Stomach (tissue), 9 donors: ENCODE data around the gene MCF2L2. TPM values are rescaled to one million over a fixed set of nuclear protein-coding genes. Genes with fewer than 3 reads are reported as not detected.
"Not testable (repeated sequence)": the region's sequence is repeated elsewhere in the genome, so short reads cannot be mapped to it uniquely, and the experiment has no call there.

ENCODE experiments used
- DNase-seq, 2 donors: peaks; one replicate each; pipeline versions ENCODE4 v3.0.0 to v3.0.0-alpha.2; 2013 to 2019
- H3K27ac ChIP-seq, 5 donors: fragments of 200-600 bp in 4 of 5; sonication (generic) in 4 of 5; one replicate each; pipeline ENCODE4 v1.5.1; 2013 to 2019; ENCODE audit warnings: mild to moderate bottlenecking in 1 of 5, moderate library complexity in 1 of 5
- H3K27me3 ChIP-seq, 3 donors: fragments of 200-600 bp; sonication (generic); one replicate each; pipeline ENCODE4 v1.5.1; 2017 to 2019; ENCODE audit warnings: mixed run types in 1 of 3
- H3K36me3 ChIP-seq, 4 donors: fragments of 200-600 bp; sonication (generic); 1 replicate in 3 of 4; 2 replicates in 1 of 4; pipeline ENCODE4 v1.5.1; 2016 to 2019
- H3K4me1 ChIP-seq, 4 donors: fragments of 200-600 bp; sonication (generic); one replicate each; pipeline ENCODE4 v1.5.1; 2016 to 2019
- H3K4me3 ChIP-seq, 4 donors: fragments of 200-600 bp; sonication (generic) in 3 of 4; one replicate each; pipeline ENCODE4 v1.5.1; 2016 to 2019; ENCODE audit warnings: mild to moderate bottlenecking in 1 of 4
- H3K9me3 ChIP-seq, 4 donors: fragments of 200-600 bp; sonication (generic); one replicate each; pipeline ENCODE4 v1.5.1; 2016 to 2019
- CTCF ChIP-seq, 7 experiments: fragments of 450-650 bp in 4 of 7; fragments of 200-600 bp in 3 of 7; sonication (generic) in 3 of 7; IDR thresholded peaks; one replicate each; pipeline ENCODE4 v1.5.1; 2016 to 2019; ENCODE audit warnings: antibody characterized with exemption in 7 of 7, control low read depth in 2 of 7, mild to moderate bottlenecking in 1 of 7
- EP300 ChIP-seq: sonication (generic); formaldehyde crosslinking; IDR thresholded peaks from one replicate; pipeline ENCODE4 v1.6.1; 2017; ENCODE audit warnings: antibody characterized with exemption
- POLR2A ChIP-seq, 4 donors: fragments of 450-650 bp; IDR thresholded peaks; one replicate each; pipeline ENCODE4 v1.6.1; 2016; ENCODE audit warnings: antibody characterized with exemption in 4 of 4, control low read depth in 2 of 4, mild to moderate bottlenecking in 1 of 4, moderate library complexity in 1 of 4
- POLR2AphosphoS5 ChIP-seq, 3 donors: sonication (generic); formaldehyde crosslinking; IDR thresholded peaks; one replicate each; pipeline ENCODE4 v1.6.1; 2016; ENCODE audit warnings: antibody characterized with exemption in 3 of 3
- WGBS, 5 donors: extraction: QIAGEN DNeasy Blood & Tissue Kit in 3 of 5; methylation state at CpG; one replicate each; pipeline versions ENCODE4 v1.1.5 to v1.1.7; 2013 to 2018; 5-methylcytosine and 5-hydroxymethylcytosine counted together
- intact Hi-C: fragments of 100-400 bp; cut with DNase I; formaldehyde crosslinking; loops from one replicate; pipeline ENCODE4 v1.15.1; 2023; ENCODE audit warnings: low total_unique reads
- polyA plus RNA-seq, 3 donors: library from polyadenylated mRNA; stranded (reverse); fragments of 200-250 nt; gene quantifications; one replicate each; pipeline ENCODE4 v1.2.3, GENCODE V29; 2013
- total RNA-seq, 5 donors: library from RNA; depleted of rRNA; stranded (reverse); fragments of >200 nt; gene quantifications; one replicate each; pipeline versions ENCODE4 v1.1.0 to v1.2.3, GENCODE V29; 2014 to 2016
- donor health status: healthy with polysubstance abuse.
- donor health status: Bipolar disorder and iron deficiency.
- donor health status: healthy.

MCF2L2 gene
- total and polyA plus RNA-seq, 8 donors, result 0.05 to 2.0 (median 0.22) TPM; not detected in 2

- Histone ChIP-seq H3K27ac (no peak overlapping the region), H3K4me1 (peaks cover 0 to 3% (median 0%) of the 10 kb centered on the region in 4 donors), H3K4me3 (no peak overlapping the region), H3K9me3 (peaks cover 7 to 23% (median 17%) of the 10 kb centered on the region in 4 donors), H3K27me3 (no peaks in the 10 kb centered on the region), H3K36me3 (no peaks in the 10 kb centered on the region)
- intact Hi-C loops, result no loop called here
- DNase-seq, result no peak
- TF ChIP-seq EP300 (no peak), POLR2A (IDR thresholded peaks at IDR 0.05) (no peak), POLR2AphosphoS5 (IDR thresholded peaks at IDR 0.05) (no peak), CTCF (IDR thresholded peaks at IDR 0.05) (no peak)
- 63 to 72% (median 67%) methylated on average over 5 of the region's 5 CpGs for WGBS, 5 donors
Observed at GRCh38 chr3:183239046-183239445, 189.4 kb downstream of the MCF2L2 start.

- DNase-seq, result peak in 1 of 2 donors; percentile 57
- intact Hi-C loops, result no loop called here
- no peak for TF ChIP-seq EP300
- TF ChIP-seq POLR2A (IDR thresholded peaks at IDR 0.05), result no peak
- TF ChIP-seq POLR2AphosphoS5 (IDR thresholded peaks at IDR 0.05), result no peak
- no peak for TF ChIP-seq CTCF (IDR thresholded peaks at IDR 0.05)
- Histone ChIP-seq H3K4me3 (no peak overlapping the region), H3K27ac (no peak overlapping the region), H3K36me3 (no peaks in the 10 kb centered on the region), H3K9me3 (no peaks in the 10 kb centered on the region), H3K27me3 (no peaks in the 10 kb centered on the region), H3K4me1 (no peaks in the 10 kb centered on the region)
- WGBS, 5 donors, result 53 to 80% (median 70%) methylated on average over 4 of the region's 4 CpGs
Observed at GRCh38 chr3:183233966-183234365, 194.5 kb downstream of the MCF2L2 start.

- TF ChIP-seq EP300, result no peak
- TF ChIP-seq POLR2A (IDR thresholded peaks at IDR 0.05), result no peak
- TF ChIP-seq CTCF (IDR thresholded peaks at IDR 0.05), result no peak
- no peak for TF ChIP-seq POLR2AphosphoS5 (IDR thresholded peaks at IDR 0.05)
- Histone ChIP-seq H3K27me3 (no peaks in the 10 kb centered on the region), H3K9me3 (no peaks in the 10 kb centered on the region), H3K4me3 (no peak overlapping the region), H3K36me3 (no peaks in the 10 kb centered on the region), H3K27ac (no peak overlapping the region), H3K4me1 (no peaks in the 10 kb centered on the region)
- intact Hi-C loops, result no loop called here
- no peak for DNase-seq
- WGBS, 5 donors, result 87 to 92% (median 89%) methylated on average over 3 of the region's 3 CpGs
Observed at GRCh38 chr3:183230826-183231225, 197.6 kb downstream of the MCF2L2 start.

GRCh38 chr3:183230251-183230650, 198.2 kb downstream of the MCF2L2 start:
- DNase-seq, H3K4me3 ChIP-seq, H3K36me3 ChIP-seq, H3K9me3 ChIP-seq, intact Hi-C loops, H3K27me3 ChIP-seq, H3K4me1 ChIP-seq, H3K27ac ChIP-seq: not testable (repeated sequence)
- 86 to 96% (median 88%) methylated on average over 8 of the region's 8 CpGs for WGBS, 5 donors

GRCh38 chr3:183229178-183229577, 199.2 kb downstream of the MCF2L2 start:
- WGBS, 5 donors, result 83 to 93% (median 87%) methylated on average over 1 of the region's 1 CpG
- Histone ChIP-seq H3K27me3 (no peaks in the 10 kb centered on the region), H3K27ac (no peak overlapping the region), H3K36me3 (no peaks in the 10 kb centered on the region), H3K9me3 (no peaks in the 10 kb centered on the region), H3K4me1 (no peaks in the 10 kb centered on the region), H3K4me3 (no peak overlapping the region)
- intact Hi-C loops, result no loop called here
- no peak for DNase-seq
- TF ChIP-seq CTCF (IDR thresholded peaks at IDR 0.05), result no peak
- no peak for TF ChIP-seq POLR2AphosphoS5 (IDR thresholded peaks at IDR 0.05)
- no peak for TF ChIP-seq EP300
- TF ChIP-seq POLR2A (IDR thresholded peaks at IDR 0.05), result no peak
